Activated CD4-positive, alpha-beta T cell treated with anti-CD3 and anti-CD28 coated beads for 1 hour (primary cell): ENCODE measurements around the gene PSMD8.
"Not testable (repeated sequence)": the region's sequence is repeated elsewhere in the genome, so short reads cannot be mapped to it uniquely, and the experiment has no call there.

Experiments
- DNase-seq: peaks from one replicate; pipeline ENCODE4 v3.0.0-alpha.2; 2020

The PSMD8 gene

GRCh38 chr19:38374332-38375097, at the start of gene PSMD8:
Gene PSMD8 (plus strand): TSS chr19:38374571. CDS start chr19:38374602, 31 bp downstream.
- peak; percentile 97 for DNase-seq

GRCh38 chr19:38326591-38326990, 47.8 kb upstream of the PSMD8 start:
- DNase-seq = no peak

GRCh38 chr19:38329651-38330050, 44.7 kb upstream of the PSMD8 start:
- no peak for DNase-seq

GRCh38 chr19:38331728-38332127, 42.6 kb upstream of the PSMD8 start:
- DNase-seq = no peak

- DNase-seq = no peak
Measured at GRCh38 chr19:38333245-38333644, 41.1 kb upstream of the PSMD8 start.

- peak; percentile 89 for DNase-seq
Measured at GRCh38 chr19:38335949-38336637, 38.3 kb upstream of the PSMD8 start.

- peak; percentile 94 for DNase-seq
Measured at GRCh38 chr19:38336638-38337359, 37.6 kb upstream of the PSMD8 start.

- no peak for DNase-seq
Measured at GRCh38 chr19:38337360-38337653, 37.1 kb upstream of the PSMD8 start.

GRCh38 chr19:38339011-38339410, 35.4 kb upstream of the PSMD8 start:
- DNase-seq = not testable (repeated sequence)

- DNase-seq = no peak
Measured at GRCh38 chr19:38340927-38341326, 33.4 kb upstream of the PSMD8 start.

GRCh38 chr19:38346837-38347236, 27.5 kb upstream of the PSMD8 start:
- no peak for DNase-seq

- no peak for DNase-seq
Measured at GRCh38 chr19:38350883-38351282, 23.5 kb upstream of the PSMD8 start.

- no peak for DNase-seq
Measured at GRCh38 chr19:38351865-38352395, 22.4 kb upstream of the PSMD8 start.

- DNase-seq = no peak
Measured at GRCh38 chr19:38352611-38353010, 21.8 kb upstream of the PSMD8 start.

GRCh38 chr19:38355728-38356725, 18.3 kb upstream of the PSMD8 start:
- no peak for DNase-seq

GRCh38 chr19:38358071-38358470, 16.3 kb upstream of the PSMD8 start:
- DNase-seq = no peak

- no peak for DNase-seq
Measured at GRCh38 chr19:38359242-38360021, 14.9 kb upstream of the PSMD8 start.

GRCh38 chr19:38360351-38360750, 14.0 kb upstream of the PSMD8 start:
- no peak for DNase-seq

- no peak for DNase-seq
Measured at GRCh38 chr19:38360839-38361631, 13.3 kb upstream of the PSMD8 start.

GRCh38 chr19:38361633-38362075, 12.7 kb upstream of the PSMD8 start:
- peak; percentile 28 for DNase-seq
